GM21529 (cell line): Measurements from ENCODE around the gene PABPC4L.
"Not testable (repeated sequence)": the region's sequence is repeated elsewhere in the genome, so short reads cannot be mapped to it uniquely, and the experiment has no call there.

Experiments used
- ATAC-seq: cut with Tn5 transposase; IDR thresholded peaks from one replicate; pipeline ENCODE4 v1.9.1; 2021; ENCODE audit not compliant: unreplicated experiment

PABPC4L gene

GRCh38 chr4:134201216-134202161, at the start of gene PABPC4L:
Gene PABPC4L, minus strand, starts transcription at chr4:134201789. Its CDS starts 770 bp downstream, at chr4:134201019.
- ATAC-seq, result no peak

DNA sequence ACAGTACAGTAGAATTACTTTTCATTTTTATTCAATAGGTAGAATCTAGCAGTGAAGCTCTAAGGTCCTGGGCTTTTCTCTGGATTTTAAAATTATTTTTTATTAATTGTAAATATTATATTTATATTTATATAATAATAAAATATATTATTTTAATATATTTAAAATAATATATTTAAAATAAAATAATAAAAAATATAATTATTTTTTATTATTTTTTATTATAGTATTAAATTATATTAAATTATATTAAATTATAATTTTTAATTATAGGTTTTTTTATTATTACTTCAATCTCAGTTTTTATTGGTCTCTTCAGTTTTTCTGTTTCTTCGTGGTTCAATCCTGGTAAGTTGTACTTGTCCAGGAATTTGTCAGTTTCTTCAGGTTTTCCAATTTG, 49.7 kb upstream of the PABPC4L start:
- ATAC-seq, result no peak

DNA sequence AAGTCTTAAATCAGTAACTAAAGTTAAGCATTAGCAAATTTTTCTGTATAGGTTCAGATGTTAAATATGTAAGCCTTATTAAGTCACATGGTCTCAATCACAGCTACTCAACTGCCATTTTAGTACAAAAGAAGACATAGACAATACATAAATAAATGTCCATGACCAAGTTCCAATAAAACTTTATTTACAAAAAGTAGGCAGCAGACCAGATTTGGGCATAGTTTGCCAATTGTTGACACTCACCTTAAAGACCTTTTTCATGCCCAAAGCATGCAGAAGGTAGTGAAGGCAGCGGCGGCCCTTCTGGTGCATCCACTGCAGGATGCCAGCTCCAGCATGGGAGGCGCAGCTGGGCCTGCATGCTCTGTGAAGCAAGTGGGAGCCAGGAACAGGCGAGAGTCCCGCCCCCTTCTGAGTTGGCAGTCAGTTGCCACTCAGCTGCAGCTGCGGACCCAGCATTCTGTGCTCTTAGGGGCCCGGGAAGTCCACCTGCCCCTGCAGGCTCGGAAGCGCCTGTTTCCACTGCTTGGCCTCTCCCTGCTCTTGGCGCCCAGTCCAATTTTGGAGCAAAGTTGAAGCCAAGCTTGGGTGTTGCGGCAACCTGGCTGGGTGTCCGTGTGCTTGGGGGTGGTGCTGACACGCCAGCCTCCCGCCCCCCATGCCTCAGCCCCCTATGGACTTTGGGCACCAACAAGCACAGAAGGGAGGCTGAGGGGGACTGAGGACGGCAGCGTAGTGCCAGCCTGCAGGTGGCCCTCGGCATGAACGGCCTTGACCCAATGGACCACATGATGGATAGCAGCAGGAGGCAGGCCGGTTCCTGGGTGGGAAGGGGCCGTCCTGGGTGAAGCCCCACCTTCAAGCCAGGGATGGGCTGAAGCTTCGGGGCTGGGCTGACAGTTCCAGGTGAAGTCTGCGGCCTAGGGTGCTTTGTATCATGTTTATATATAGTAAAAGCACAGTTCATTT, 42.4 kb upstream of the PABPC4L start:
- ATAC-seq, result no peak

- ATAC-seq, result no peak
Measured at GRCh38 chr4:134219043-134219442, 17.5 kb upstream of the PABPC4L start.

- ATAC-seq, result no peak
Measured at GRCh38 chr4:134216411-134216810, 14.8 kb upstream of the PABPC4L start.

GRCh38 chr4:134215620-134216344, 14.2 kb upstream of the PABPC4L start:
- no peak for ATAC-seq

DNA sequence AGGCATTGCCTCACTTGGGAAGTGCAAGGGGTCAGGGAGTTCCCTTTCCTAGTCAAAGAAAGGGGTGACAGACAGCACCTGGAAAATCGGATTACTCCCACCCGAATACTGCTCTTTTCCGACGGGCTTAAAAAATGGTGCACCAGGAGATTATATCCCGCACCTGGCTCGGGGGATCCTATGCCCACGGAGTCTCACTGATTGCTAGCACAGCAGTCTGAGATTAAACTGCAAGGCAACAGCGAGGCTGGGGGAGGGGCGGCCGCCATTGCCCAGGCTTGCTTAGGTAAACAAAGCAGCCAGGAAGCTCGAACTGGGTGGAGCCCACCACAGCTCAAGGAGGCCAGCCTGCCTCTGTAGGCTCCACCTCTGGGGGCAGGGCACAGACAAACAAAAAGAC, 6.4 kb upstream of the PABPC4L start:
- not testable (repeated sequence) for ATAC-seq

GRCh38 chr4:134202166-134202956, 772 bp upstream of the PABPC4L start:
- no peak for ATAC-seq

- no peak for ATAC-seq
Measured at GRCh38 chr4:134200811-134201215, 776 bp downstream of the PABPC4L start.

- ATAC-seq, result no peak
Measured at GRCh38 chr4:134189949-134190348, 11.6 kb downstream of the PABPC4L start.

DNA sequence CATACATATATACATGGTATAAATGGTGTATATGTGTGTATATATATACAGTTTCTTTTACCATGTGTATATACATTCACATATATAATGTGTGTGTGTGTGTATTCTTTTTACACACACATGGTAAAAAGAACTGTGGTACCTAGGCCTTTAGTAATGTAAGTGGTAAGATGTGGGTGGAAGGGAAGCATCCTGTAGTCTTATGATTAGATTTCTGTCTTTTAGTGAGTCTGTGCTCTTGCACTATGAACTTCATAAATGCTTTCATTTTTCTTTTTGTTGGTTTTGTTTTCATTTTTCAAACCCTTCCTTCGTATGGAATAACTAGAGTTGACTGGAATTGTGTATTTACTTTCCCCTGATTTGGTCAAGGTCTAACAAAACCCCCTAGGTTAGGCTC, 12.1 kb downstream of the PABPC4L start:
- ATAC-seq, result no peak

- no peak for ATAC-seq
Measured at GRCh38 chr4:134178706-134179105, 22.9 kb downstream of the PABPC4L start.

GRCh38 chr4:134174271-134174670, 27.3 kb downstream of the PABPC4L start:
- no peak for ATAC-seq

DNA sequence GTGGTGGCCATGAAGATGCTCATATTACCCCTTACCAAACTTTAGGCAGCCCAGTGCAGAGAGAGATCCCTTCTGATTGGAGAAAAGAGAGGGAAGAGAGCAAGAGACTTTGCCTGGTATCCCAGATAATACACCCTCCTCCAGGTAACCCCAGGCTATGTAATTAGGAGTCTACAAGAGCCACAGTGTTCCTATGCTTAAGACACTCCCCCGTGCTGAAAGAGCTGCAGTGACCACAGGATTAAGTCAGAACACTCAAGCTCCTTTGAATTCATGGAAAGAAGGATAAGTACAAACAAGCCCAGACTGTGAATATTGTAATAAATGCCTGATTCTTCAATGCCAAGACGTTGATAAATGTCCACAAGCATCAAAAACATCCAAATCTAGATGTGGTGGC, 41.4 kb downstream of the PABPC4L start:
- no peak for ATAC-seq

DNA sequence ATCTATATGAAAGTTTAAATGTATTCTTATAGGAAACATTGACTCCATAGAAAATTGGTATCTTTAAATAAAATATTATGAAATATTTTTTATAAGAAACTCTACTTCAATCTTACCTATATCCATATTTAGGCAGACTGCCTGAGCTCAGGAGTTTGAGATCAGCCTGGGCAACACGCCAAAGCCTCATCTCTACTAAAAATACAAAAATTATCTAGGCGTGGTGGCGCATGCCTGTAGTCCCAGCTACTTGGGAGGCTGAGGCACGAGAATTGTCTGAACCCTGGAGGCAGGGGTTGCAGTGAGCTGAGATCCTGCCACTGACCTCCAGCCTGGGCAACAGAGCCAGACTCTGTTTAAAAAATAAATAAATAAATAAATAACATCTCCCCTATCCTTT, 47.5 kb downstream of the PABPC4L start:
- ATAC-seq, result no peak

- ATAC-seq, result no peak
Measured at GRCh38 chr4:134147941-134148340, 53.6 kb downstream of the PABPC4L start.
